ENCODE data around the gene CEP89. TPM values are rescaled to one million over a fixed set of nuclear protein-coding genes. Genes with fewer than 3 reads are reported as not detected.

CEP89 gene
- total RNA-seq, 1 experiment from 2014 or later, result 21.1 TPM

GRCh38 chr19:32878988-32879387 is 92.8 kb downstream of the CEP89 start:
- TF ChIP-seq ERG (CRISPR knock-in tag; IDR thresholded peaks at IDR 0.05) (no peak), PRDM15 (CRISPR knock-in tag; IDR thresholded peaks at IDR 0.05) (no peak)
- Mint-ChIP-seq H3K9me3 (no peaks in the 10 kb centered on the region), H3K4me3 (no peak overlapping the region), H3K4me1 (peaks cover 5% of the 10 kb centered on the region), H3K27me3 (ENCODE audit: low read depth) (no peaks in the 10 kb centered on the region), H3K27ac (no peak overlapping the region), H3K36me3 (no peaks in the 10 kb centered on the region)
- ChIA-PET POLR2A (interaction anchor here (0.7 kb wide), 1 partner anchor 23 kb away, joined by 3 read pairs; no protein-coding TSS in a partner anchor), CTCF (interaction anchor here (1.0 kb wide), 1 partner anchor 224 kb away, joined by 5 read pairs; no protein-coding TSS in a partner anchor)
- no peak for ATAC-seq
- no peak for DNase-seq (ENCODE audit: low spot score)

- ChIA-PET CTCF (interaction anchor here (1.0 kb wide), 1 partner anchor 223 kb away, joined by 5 read pairs; no protein-coding TSS in a partner anchor), POLR2A (interaction anchor here (0.7 kb wide), 1 partner anchor 22 kb away, joined by 3 read pairs; no protein-coding TSS in a partner anchor)
- Mint-ChIP-seq H3K27me3 (ENCODE audit: low read depth) (no peaks in the 10 kb centered on the region), H3K4me3 (no peak overlapping the region), H3K4me1 (peaks cover 5% of the 10 kb centered on the region), H3K27ac (no peak overlapping the region; the same call in 1 of the 2 replicates), H3K36me3 (no peaks in the 10 kb centered on the region), H3K9me3 (no peaks in the 10 kb centered on the region)
- TF ChIP-seq ZNF512 (CRISPR knock-in tag; IDR thresholded peaks at IDR 0.05; ENCODE audit: borderline replicate concordance), result no peak
- no peak for TF ChIP-seq ARID4B (CRISPR knock-in tag; IDR thresholded peaks at IDR 0.05; ENCODE audit: borderline replicate concordance)
- TF ChIP-seq HMGA2 (CRISPR knock-in tag; IDR thresholded peaks at IDR 0.05), result no peak
- no peak for TF ChIP-seq NFE2L1 (CRISPR knock-in tag; IDR thresholded peaks at IDR 0.05)
- no peak for TF ChIP-seq OVOL2 (CRISPR knock-in tag; IDR thresholded peaks at IDR 0.05; ENCODE audit: borderline replicate concordance)
- TF ChIP-seq PRDM15 (CRISPR knock-in tag; IDR thresholded peaks at IDR 0.05), result no peak
- TF ChIP-seq ATF6 (CRISPR knock-in tag; IDR thresholded peaks at IDR 0.05), result no peak
- TF ChIP-seq GRHL2 (CRISPR knock-in tag; IDR thresholded peaks at IDR 0.05; ENCODE audit: insufficient replicate concordance, severe bottlenecking), result no peak
- no peak for TF ChIP-seq ZNF263 (CRISPR knock-in tag; IDR thresholded peaks at IDR 0.05; ENCODE audit: low read depth)
- TF ChIP-seq ZNF671 (CRISPR knock-in tag; IDR thresholded peaks at IDR 0.05), result no peak
- TF ChIP-seq ELF4 (CRISPR knock-in tag; IDR thresholded peaks at IDR 0.05; ENCODE audit: low read depth), result no peak
- TF ChIP-seq ETV6 (CRISPR knock-in tag; IDR thresholded peaks at IDR 0.05), result no peak
- no peak for TF ChIP-seq ZNF121 (CRISPR knock-in tag; IDR thresholded peaks at IDR 0.05)
- ATAC-seq (no peak), DNase-seq (ENCODE audit: low spot score) (no peak)
Measured at GRCh38 chr19:32877977-32878745, 93.6 kb downstream of the CEP89 start.
